Neutrophil (primary cell): ENCODE data around the gene TPST2.

Experiments
- H3K27ac ChIP-seq: fragments of 200-600 bp; sonication (generic); 2 replicates; pipeline ENCODE4 v1.5.1; 2016; ENCODE audit warnings: mild to moderate bottlenecking, moderate library complexity
- H3K27me3 ChIP-seq: fragments of 200-600 bp; sonication (generic); 2 replicates; pipeline ENCODE4 v1.6.0; 2016; ENCODE audit warnings: mild to moderate bottlenecking
- H3K36me3 ChIP-seq: fragments of 200-600 bp; sonication (generic); 2 replicates; pipeline ENCODE4 v1.5.1; 2017
- H3K4me1 ChIP-seq, 2 experiments: fragments of 200-600 bp in 1 of 2; sonication (generic) in 1 of 2; 1 replicate in 1 of 2; 2 replicates in 1 of 2; pipeline versions ENCODE4 v1.5.1 to v1.6.1; 2013 to 2016; ENCODE audit warnings: low read depth in 1 of 2, low read length in 1 of 2, mild to moderate bottlenecking in 1 of 2, moderate library complexity in 1 of 2; ENCODE audit not compliant: control insufficient read depth in 1 of 2, insufficient read depth in 1 of 2
- H3K4me3 ChIP-seq, 2 experiments: fragments of 200-600 bp in 1 of 2; sonication (generic) in 1 of 2; 1 replicate in 1 of 2; 2 replicates in 1 of 2; pipeline ENCODE4 v1.5.1; 2013 to 2016; ENCODE audit warnings: low read depth in 1 of 2, low read length in 1 of 2, mild to moderate bottlenecking in 1 of 2, moderate library complexity in 1 of 2
- H3K9me3 ChIP-seq: fragments of 200-600 bp; sonication (generic); 2 replicates; pipeline ENCODE4 v1.5.1; 2016
- CTCF ChIP-seq: fragments of 200-600 bp; sonication (generic); IDR thresholded peaks from 2 replicates; pipeline ENCODE4 v1.5.1; 2016; ENCODE audit warnings: antibody characterized with exemption

The TPST2 gene

GRCh38 chr22:26565889-26566288 is 24.0 kb downstream of the TPST2 start:
- H3K36me3 ChIP-seq = peaks cover 32% of the 10 kb centered on the region
- no peak overlapping the region for H3K27ac ChIP-seq
- no peaks in the 10 kb centered on the region for H3K27me3 ChIP-seq
- H3K4me3 ChIP-seq = no peak overlapping the region
- no peaks in the 10 kb centered on the region for H3K9me3 ChIP-seq
- peaks cover 16 to 22% of the 10 kb centered on the region in 2 experiments for H3K4me1 ChIP-seq
- TF ChIP-seq CTCF = no peak

- no peak for TF ChIP-seq CTCF
- Histone ChIP-seq H3K4me3 (no peak overlapping the region), H3K4me1 (peaks cover 11 to 21% of the 10 kb centered on the region in 2 experiments), H3K36me3 (peaks cover 32% of the 10 kb centered on the region), H3K27me3 (no peaks in the 10 kb centered on the region), H3K9me3 (no peaks in the 10 kb centered on the region), H3K27ac (no peak overlapping the region)
Observed at GRCh38 chr22:26565181-26565580, 24.8 kb downstream of the TPST2 start.

- Histone ChIP-seq H3K4me3 (no peak overlapping the region), H3K4me1 (peaks cover 12 to 23% of the 10 kb centered on the region in 2 experiments), H3K27me3 (no peaks in the 10 kb centered on the region), H3K36me3 (peaks cover 32% of the 10 kb centered on the region), H3K9me3 (no peaks in the 10 kb centered on the region), H3K27ac (no peak overlapping the region)
- TF ChIP-seq CTCF = no peak
Observed at GRCh38 chr22:26564672-26565071, 25.3 kb downstream of the TPST2 start.

GRCh38 chr22:26564181-26564580 is 25.8 kb downstream of the TPST2 start:
- no peaks in the 10 kb centered on the region for H3K27me3 ChIP-seq
- H3K4me1 ChIP-seq = peaks cover 12 to 26% of the 10 kb centered on the region in 2 experiments
- no peak overlapping the region for H3K27ac ChIP-seq
- H3K9me3 ChIP-seq = no peaks in the 10 kb centered on the region
- no peak overlapping the region for H3K4me3 ChIP-seq
- H3K36me3 ChIP-seq = peaks cover 32% of the 10 kb centered on the region
- no peak for TF ChIP-seq CTCF

- H3K27me3 ChIP-seq = no peaks in the 10 kb centered on the region
- no peak overlapping the region for H3K27ac ChIP-seq
- no peaks in the 10 kb centered on the region for H3K9me3 ChIP-seq
- peaks cover 7 to 26% of the 10 kb centered on the region in 2 experiments for H3K4me1 ChIP-seq
- H3K4me3 ChIP-seq = no peak overlapping the region
- no peak for TF ChIP-seq CTCF
- peaks cover 32% of the 10 kb centered on the region for H3K36me3 ChIP-seq
Observed at GRCh38 chr22:26563022-26563421, 26.9 kb downstream of the TPST2 start.
